Measurements from ENCODE around the gene CCDC183. TPM values are rescaled to one million over a fixed set of nuclear protein-coding genes. Genes with fewer than 3 reads are reported as not detected.

CCDC183 gene
- total and polyA plus RNA-seq, 2 of the 4 experiments (the other 2 are of a cell fraction), result under 0.01 to 0.29 TPM

GRCh38 chr9:136820971-136821825 lies 25.1 kb downstream of the CCDC183 start:
- Histone ChIP-seq H2AK5ac (ENCODE audit: low read depth, low read length) (no peak overlapping the region), H2AFZ (replicated peaks; ENCODE audit: low read length, poor library complexity) (peak overlapping the region; percentile 79), H3K79me1 (ENCODE audit: low read depth in 1 of 2, low read length in 2 of 2) (peaks cover 11 to 25% of the 10 kb centered on the region in 2 experiments), H3K27ac (ENCODE audit: insufficient read depth, low read length) (no peak overlapping the region), H3K18ac (ENCODE audit: low read depth, low read length) (no peak overlapping the region), H3K9me3 (ENCODE audit: control insufficient read depth, insufficient read depth, low read length) (no peaks in the 10 kb centered on the region), H4K91ac (ENCODE audit: insufficient read depth, low read depth, low read length) (no peak overlapping the region), H2BK120ac (ENCODE audit: low read depth, low read length) (no peak overlapping the region), H3K23ac (ENCODE audit: low read depth, low read length) (no peak overlapping the region; the same call in 1 of the 2 replicates), H2BK15ac (ENCODE audit: low read depth, low read length) (no peak overlapping the region), H3K36me3 (ENCODE audit: control insufficient read depth, insufficient read depth, low read length) (peaks cover 20% of the 10 kb centered on the region), H4K5ac (ENCODE audit: low read depth, low read length) (peak overlapping the region; percentile 17; the same call in 1 of the 2 replicates), H3K9me1 (ENCODE audit: insufficient read depth, low read length) (no peaks in the 10 kb centered on the region), H3K9ac (ENCODE audit: low read depth, low read length) (0 out of 2 replicates have a peak overlapping the region, but pooled peaks have one; percentile 14), H3K4me2 (ENCODE audit: low read depth, low read length) (no peak overlapping the region), H4K8ac (ENCODE audit: low read depth in 2 of 2, low read length in 2 of 2) (peak overlapping the region in 1 of 2 experiments; percentile 36; a peak in 1 of 4 replicates), H2AK9ac (replicated peaks; ENCODE audit: low read depth, low read length, poor library complexity) (peak overlapping the region; percentile 42), H3K56ac (ENCODE audit: extremely low read depth, insufficient read depth, low read length) (no peak overlapping the region), H3K4me3 (ENCODE audit: insufficient read depth, low read depth, low read length) (no peak overlapping the region), H4K20me1 (ENCODE audit: insufficient read depth, low read length) (peaks cover 16% of the 10 kb centered on the region), H3K27me3 (ENCODE audit: control insufficient read depth, insufficient read depth, low read length) (no peaks in the 10 kb centered on the region), H2BK5ac (ENCODE audit: low read depth, low read length, poor library complexity, severe bottlenecking) (no peak overlapping the region), H3K4ac (ENCODE audit: low read depth, low read length) (no peak overlapping the region), H3K14ac (replicated peaks; ENCODE audit: low read depth, low read length) (no peak overlapping the region), H2BK20ac (ENCODE audit: low read depth, low read length) (no peak overlapping the region), H3K4me1 (ENCODE audit: control insufficient read depth, insufficient read depth, low read length) (peaks cover 3% of the 10 kb centered on the region; the same call in 1 of the 2 replicates)
- TF ChIP-seq BHLHE40 (IDR thresholded peaks at IDR 0.05; ENCODE audit: low read depth, low read length) (no peak), NFE2L2 (IDR thresholded peaks at IDR 0.05; ENCODE audit: low read depth, low read length) (no peak), ELK1 (IDR thresholded peaks at IDR 0.05; ENCODE audit: borderline replicate concordance, low read depth, low read length) (no peak)
- CTCF ChIA-PET, result no interaction called here
- dilution Hi-C loops (cut with HindIII; ENCODE audit: low sequenced_read_pairs, unreplicated experiment), result no loop called here
- DNase-seq (no peak), ATAC-seq (ENCODE audit: low read depth) (peak; percentile 71)
- intact Hi-C loops (cut with micrococcal nuclease), result no loop called here
- POLR2A ChIA-PET (ENCODE audit: unreplicated experiment), result interaction anchor here (0.6 kb wide), 1 partner anchor 469 kb away, joined by 3 read pairs; no protein-coding TSS in a partner anchor
- in situ Hi-C loops (cut with MboI; ENCODE audit: low sequenced_read_pairs), result no loop called here
- 38% methylated on average over 30 of the region's 83 CpGs; no CpG with 5 or more reads in 1 of the 2 experiments for WGBS, 2 experiments (ENCODE audit: extremely low coverage in 2 of 2, insufficient read length in 1 of 2)
- BruUV-seq (replicated peaks), result no TSS peak
